HepG2 (cell line): ENCODE results near the gene CES3. TPM values are rescaled to one million over a fixed set of nuclear protein-coding genes. Genes with fewer than 3 reads are reported as not detected.

Experiments used
- ARID4A ChIP-seq: sonication (generic); formaldehyde crosslinking; IDR thresholded peaks from 2 replicates; pipeline ENCODE4 v1.5.0; 2020; ENCODE audit warnings: mild to moderate bottlenecking, missing genetic modification reagents, borderline replicate concordance
- ASH2L ChIP-seq: fragments of 300-600, 200-600 bp; sonication (generic); IDR thresholded peaks from 2 replicates; pipeline ENCODE4 v1.7.0; 2017; ENCODE audit warnings: low read depth, mild to moderate bottlenecking, moderate library complexity, mixed read lengths, low read length; ENCODE audit not compliant: insufficient read length
- ATF7-NPFF ChIP-seq: sonication (generic); formaldehyde crosslinking; IDR thresholded peaks from 2 replicates; pipeline ENCODE4 v1.8.1; 2023; ENCODE audit warnings: mild to moderate bottlenecking, low read depth, missing genetic modification reagents, moderate library complexity
- NFE2L2 ChIP-seq: fragments of 150-350 bp; IDR thresholded peaks from 2 replicates; pipeline ENCODE4 v1.6.1; 2014; ENCODE audit warnings: low read length
- RARG ChIP-seq: sonication (generic); formaldehyde crosslinking; IDR thresholded peaks from 2 replicates; pipeline ENCODE4 v1.4.0; 2020; ENCODE audit warnings: low read depth, mild to moderate bottlenecking, missing genetic modification reagents
- YEATS4 ChIP-seq: sonication (generic); formaldehyde crosslinking; IDR thresholded peaks from 2 replicates; pipeline ENCODE4 v1.4.0; 2020; ENCODE audit warnings: missing genetic modification reagents, borderline replicate concordance
- ZMAT5 ChIP-seq: sonication (generic); formaldehyde crosslinking; IDR thresholded peaks from 2 replicates; pipeline ENCODE4 v1.5.0; 2020; ENCODE audit warnings: mild to moderate bottlenecking, low read depth, missing genetic modification reagents, borderline replicate concordance
- ZNF407 ChIP-seq: sonication (generic); formaldehyde crosslinking; IDR thresholded peaks from one replicate; pipeline ENCODE4 v1.5.1; 2020; ENCODE audit warnings: mild to moderate bottlenecking, missing genetic modification reagents; ENCODE audit errors: not compliant biosample characterization
- ZNF432 ChIP-seq: sonication (generic); formaldehyde crosslinking; IDR thresholded peaks from 2 replicates; pipeline ENCODE4 v1.5.0; 2020; ENCODE audit warnings: missing genetic modification reagents, mild to moderate bottlenecking, borderline replicate concordance
- ZNF687 ChIP-seq: sonication (generic); formaldehyde crosslinking; IDR thresholded peaks from 2 replicates; pipeline ENCODE4 v1.5.1; 2020; ENCODE audit warnings: mild to moderate bottlenecking, missing genetic modification reagents, moderate library complexity
- polyA plus RNA-seq, 8 experiments: library from polyadenylated mRNA; depleted of rRNA in 3 of 8; stranded (reverse) in 7 of 8; unstranded in 1 of 8; fragments of >200 nt; fragmentation: Illumina TruSeq in 4 of 8; extraction: Trizol in 4 of 8; gene quantifications; 2 replicates each; pipeline versions ENCODE4 v1.2.1 to v1.2.3, GENCODE V29; 2011 to 2016; ENCODE audit warnings: low read depth in 4 of 8, missing spikeins in 1 of 8, mixed read lengths in 1 of 8; ENCODE audit not compliant: insufficient read depth in 1 of 8
- total RNA-seq, 5 experiments: library from RNA; depleted of rRNA; stranded (reverse); fragments of >200 nt; fragmentation: Illumina TruSeq; extraction: Trizol; gene quantifications; 2 replicates each; pipeline ENCODE4 v1.2.3, GENCODE V29; 2016; ENCODE audit warnings: low read depth in 1 of 5

Gene CES3
- total and polyA plus RNA-seq, 2 of the 13 experiments (the other 11 are each of a cell fraction or from before 2014, with no cell fraction given), result 6.6 to 17.4 TPM

GRCh38 chr16:66925322-66925840, 35.7 kb upstream of the CES3 start, which contains the start of gene RRAD (continued):
- TF ChIP-seq ZNF687 (CRISPR knock-in tag) (peak; percentile 48), ARID4A (CRISPR knock-in tag) (0 out of 2 replicates have a peak, but pooled peaks have one; percentile 46), ASH2L (no peak), ATF7-NPFF (CRISPR knock-in tag) (0 out of 2 replicates have a peak, but pooled peaks have one; percentile 20), NFE2L2 (no peak), ZNF407 (CRISPR knock-in tag) (peak; percentile 46), ZNF432 (CRISPR knock-in tag) (no peak), ZMAT5 (no peak), YEATS4 (0 out of 2 replicates have a peak, but pooled peaks have one; percentile 19), RARG (CRISPR knock-in tag) (no peak)
